ENCODE results near the gene FOS. TPM values are rescaled to one million over a fixed set of nuclear protein-coding genes. Genes with fewer than 3 reads are reported as not detected.
A peak's percentile ranks its signal among the peaks of the same experiment; 100 is the strongest.

FOS gene
- total RNA-seq, 1 experiment from 2014 or later: 23.9 TPM

- TF ChIP-seq ARID4B (CRISPR knock-in tag; IDR thresholded peaks at IDR 0.05; ENCODE audit: borderline replicate concordance): peak; percentile 79; the same call in 1 of the 2 replicates
- TF ChIP-seq HMGXB4 (CRISPR knock-in tag; IDR thresholded peaks at IDR 0.05): peak; percentile 34; the same call in 1 of the 2 replicates
- TF ChIP-seq MLX (CRISPR knock-in tag; IDR thresholded peaks at IDR 0.05): no peak
- no peak; the same call in 1 of the 2 replicates for TF ChIP-seq ETV6 (CRISPR knock-in tag; IDR thresholded peaks at IDR 0.05)
- TF ChIP-seq NR1H2 (CRISPR knock-in tag; IDR thresholded peaks at IDR 0.05): no peak
- TF ChIP-seq NFATC4 (CRISPR knock-in tag; IDR thresholded peaks at IDR 0.05): no peak
- peak; percentile 80; the same call in 1 of the 2 replicates for TF ChIP-seq STAT6 (CRISPR knock-in tag; conservative IDR thresholded peaks at IDR 0.05; ENCODE audit: low read depth)
- no peak for TF ChIP-seq ZNF396 (CRISPR knock-in tag; IDR thresholded peaks at IDR 0.05; ENCODE audit: borderline replicate concordance)
- TF ChIP-seq FOXJ3 (CRISPR knock-in tag; IDR thresholded peaks at IDR 0.05; ENCODE audit: borderline replicate concordance): no peak
- no peak for TF ChIP-seq ZNF232 (CRISPR knock-in tag; IDR thresholded peaks at IDR 0.05)
- no peak for TF ChIP-seq CBFB (CRISPR knock-in tag; IDR thresholded peaks at IDR 0.05; ENCODE audit: low read depth)
- no peak for TF ChIP-seq PRRX2 (CRISPR knock-in tag; IDR thresholded peaks at IDR 0.05)
- peak; percentile 60 for TF ChIP-seq FOXK1 (CRISPR knock-in tag; IDR thresholded peaks at IDR 0.05)
- TF ChIP-seq FOXP4 (CRISPR knock-in tag; IDR thresholded peaks at IDR 0.05): peak; percentile 74; the same call in 1 of the 2 replicates
- no peak for TF ChIP-seq IRF2 (CRISPR knock-in tag; IDR thresholded peaks at IDR 0.05; ENCODE audit: borderline replicate concordance, low read depth)
- TF ChIP-seq SP1 (CRISPR knock-in tag; conservative IDR thresholded peaks at IDR 0.05): no peak; the same call in 1 of the 2 replicates
- no peak for TF ChIP-seq ZNF532 (CRISPR knock-in tag; IDR thresholded peaks at IDR 0.05; ENCODE audit: borderline replicate concordance)
- no peak for TF ChIP-seq SOX15 (CRISPR knock-in tag; IDR thresholded peaks at IDR 0.05)
- peak; percentile 60; the same call in 1 of the 2 replicates for TF ChIP-seq E2F5 (CRISPR knock-in tag; IDR thresholded peaks at IDR 0.05)
These were observed 1.4 kb upstream of the FOS start (continued) for GRCh38 chr14:75277008-75277814.

Data from WTC11 (cell line).